H4 (cell line): ENCODE data around the gene GLRX5. TPM values are rescaled to one million over a fixed set of nuclear protein-coding genes. Genes with fewer than 3 reads are reported as not detected.
"Not testable (repeated sequence)": the region's sequence is repeated elsewhere in the genome, so short reads cannot be mapped to it uniquely, and the experiment has no call there.

Source experiments
- DNase-seq: peaks from one replicate; pipeline ENCODE4 v3.0.0-alpha.2; 2015; ENCODE audit warnings: low spot score
- total RNA-seq: library from RNA; depleted of rRNA; stranded (reverse); fragments of >200 nt; shearing (Covaris generic); gene quantifications from 2 replicates; pipeline ENCODE4 v1.2.3, GENCODE V29; 2014

Gene GLRX5
- total RNA-seq, 1 experiment from 2014 or later, result 79.7 TPM

- DNase-seq, result no peak
Observed at GRCh38 chr14:95498622-95499353, 36.1 kb upstream of the GLRX5 start.

GRCh38 chr14:95499354-95499750 is 35.5 kb upstream of the GLRX5 start:
- DNase-seq, result no peak

DNA sequence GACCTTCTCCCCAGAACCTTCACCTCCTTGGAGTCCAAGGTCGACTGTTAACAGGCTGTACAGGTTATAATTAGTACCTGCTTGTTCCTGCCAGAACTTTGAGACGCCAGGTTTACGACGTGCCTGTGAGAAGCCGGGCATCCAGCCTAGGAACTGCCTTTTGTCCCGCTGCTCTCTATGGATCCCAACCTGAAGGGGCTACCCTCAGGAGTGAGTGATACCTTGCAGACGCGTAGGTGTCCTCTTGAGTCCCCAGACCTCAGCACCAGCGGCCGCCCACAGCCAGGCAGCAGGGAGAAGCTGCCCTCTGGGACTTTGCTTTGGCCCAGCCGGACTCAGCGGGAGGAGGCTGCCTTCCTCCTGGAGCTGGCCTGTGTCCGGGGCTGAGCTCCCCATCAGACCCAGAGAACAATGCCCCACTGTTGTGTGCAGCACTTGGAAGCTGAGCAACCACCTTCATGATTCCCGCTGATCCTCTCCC is 34.6 kb upstream of the GLRX5 start:
- DNase-seq, result no peak

- peak; percentile 60 for DNase-seq
Observed at GRCh38 chr14:95500772-95501401, 34.0 kb upstream of the GLRX5 start.

DNA sequence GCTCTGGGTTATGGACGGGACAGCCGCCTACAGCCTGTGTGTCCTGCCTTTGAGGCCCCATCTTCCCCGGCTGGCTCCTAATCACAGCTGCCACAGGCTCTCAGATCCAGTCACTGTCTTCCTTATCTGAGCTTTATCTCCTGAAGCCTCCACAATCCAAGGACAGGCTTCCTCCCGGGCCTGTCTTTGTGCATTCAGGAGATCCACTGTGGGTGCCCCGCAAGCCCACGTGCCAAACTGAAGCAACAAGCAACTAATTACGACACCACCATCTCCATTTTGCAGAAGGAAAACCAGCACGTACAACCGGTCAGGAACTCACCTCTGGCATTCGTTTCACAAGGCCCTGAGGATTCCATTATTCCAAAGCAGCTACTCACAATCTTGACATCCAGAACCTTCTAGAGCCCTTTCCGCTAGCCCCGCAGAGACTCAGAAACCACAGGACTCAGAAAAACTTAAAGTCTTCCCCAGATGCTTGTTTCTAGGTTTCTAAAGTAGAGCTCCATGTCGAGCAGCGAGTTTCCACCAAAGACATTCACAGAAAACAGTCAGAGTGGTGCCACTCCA is 32.4 kb upstream of the GLRX5 start:
- no peak for DNase-seq

- no peak for DNase-seq
Observed at GRCh38 chr14:95503365-95504134, 31.3 kb upstream of the GLRX5 start.

GRCh38 chr14:95504135-95505029 is 30.5 kb upstream of the GLRX5 start:
- DNase-seq, result no peak

- DNase-seq, result no peak
Observed at GRCh38 chr14:95505030-95505589, 29.7 kb upstream of the GLRX5 start.

DNA sequence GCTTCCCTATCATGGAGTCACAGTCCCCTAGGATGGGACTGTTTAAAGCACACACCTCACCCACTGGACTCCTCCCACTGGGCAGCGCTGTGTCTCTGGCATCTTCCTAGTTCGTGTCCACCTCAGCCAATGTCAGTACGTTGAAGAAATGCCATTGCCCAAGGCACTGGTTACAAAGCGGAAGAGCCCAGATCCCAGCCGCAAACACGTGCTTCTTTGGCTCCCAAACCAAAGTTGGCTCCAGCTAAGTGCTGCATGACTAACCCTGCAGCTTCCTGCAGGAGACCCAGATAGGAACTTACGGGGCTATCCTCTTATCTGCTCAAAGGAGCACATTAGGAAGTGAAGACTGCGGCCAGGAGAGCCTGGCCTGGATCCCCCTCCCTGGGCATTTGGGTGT is 27.7 kb upstream of the GLRX5 start:
- DNase-seq, result peak; percentile 97

DNA sequence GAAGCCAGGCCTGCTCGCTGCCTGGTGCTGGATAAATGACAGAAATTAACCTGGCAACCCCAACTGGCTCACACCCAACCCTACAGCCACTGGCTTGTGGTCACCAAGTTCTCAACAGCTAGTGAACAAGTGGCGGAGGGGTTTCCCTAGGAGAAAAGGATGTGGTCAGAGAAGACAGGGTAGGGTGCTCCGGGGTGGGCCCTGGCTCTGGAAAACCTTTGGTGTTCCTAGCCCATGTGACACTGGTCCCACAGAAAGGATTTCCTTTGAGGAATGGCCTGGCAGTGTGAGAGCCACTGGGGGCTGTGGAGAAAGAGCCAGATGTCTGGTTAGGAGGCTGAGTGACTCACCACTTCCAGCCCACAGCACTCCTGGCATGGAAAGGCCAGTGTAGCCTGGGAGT is 27.1 kb upstream of the GLRX5 start:
- DNase-seq, result peak; percentile 97

GRCh38 chr14:95508377-95508776 is 26.5 kb upstream of the GLRX5 start:
- no peak for DNase-seq

- no peak for DNase-seq
Observed at GRCh38 chr14:95509495-95509894, 25.4 kb upstream of the GLRX5 start.

DNA sequence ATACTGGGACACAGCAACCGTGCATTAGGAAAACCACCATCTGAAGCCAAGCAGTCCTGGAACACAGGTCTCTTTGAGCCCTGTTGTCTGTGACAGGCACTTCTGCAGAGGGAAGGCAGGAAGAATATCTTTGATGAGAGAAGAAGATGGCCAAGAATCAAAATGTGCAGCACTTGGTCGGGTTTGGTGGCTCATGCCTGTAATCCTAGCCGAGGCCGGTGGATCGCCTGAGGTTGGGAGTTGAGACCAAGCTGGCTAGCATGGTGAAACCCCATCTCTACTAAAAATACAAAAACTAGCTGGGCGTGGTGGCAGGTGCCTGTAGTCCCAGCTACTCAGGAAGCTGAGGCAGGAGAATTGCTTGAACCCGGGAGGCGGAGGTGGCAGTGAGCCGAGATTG is 24.5 kb upstream of the GLRX5 start:
- DNase-seq, result not testable (repeated sequence)

DNA sequence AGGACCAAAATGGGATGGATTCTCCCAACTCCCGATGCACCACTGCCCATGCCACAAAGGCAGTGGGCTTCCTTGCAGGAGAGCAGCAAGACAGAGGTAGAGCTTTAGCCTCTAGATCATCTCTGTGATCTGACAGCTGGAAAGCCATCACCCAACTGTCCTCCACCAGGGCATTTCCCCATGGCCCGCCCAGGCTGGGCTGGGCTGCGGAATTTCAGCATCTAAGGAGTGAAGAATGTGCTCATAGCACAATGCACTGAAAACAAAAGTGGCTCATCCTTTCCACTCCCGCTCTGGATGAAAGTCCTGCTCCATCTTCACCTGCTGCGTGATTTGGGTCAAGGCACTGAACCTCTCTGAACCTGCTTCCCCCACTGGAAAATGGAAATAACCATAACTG is 24.0 kb upstream of the GLRX5 start:
- DNase-seq, result no peak

DNA sequence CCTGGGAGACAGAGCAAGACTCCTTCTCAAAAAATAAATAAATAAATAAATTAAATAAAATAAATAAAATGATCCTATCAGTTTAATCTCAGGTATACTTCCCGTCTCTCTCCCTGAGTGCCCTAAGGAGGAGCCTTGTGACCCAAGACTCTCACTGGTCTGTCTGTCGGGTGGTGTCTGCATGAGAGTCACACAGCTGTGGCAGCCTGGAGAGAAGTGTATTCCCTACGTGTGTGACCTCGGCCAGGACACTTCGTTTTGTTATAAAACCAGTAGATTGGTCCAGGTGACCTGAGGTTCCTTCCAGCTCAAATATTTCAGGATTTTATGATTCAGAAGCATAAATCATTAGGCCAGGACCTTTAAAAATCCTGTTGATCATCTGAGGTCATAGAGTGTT is 23.2 kb upstream of the GLRX5 start:
- no peak for DNase-seq

GRCh38 chr14:95513291-95513690 is 21.6 kb upstream of the GLRX5 start:
- no peak for DNase-seq

DNA sequence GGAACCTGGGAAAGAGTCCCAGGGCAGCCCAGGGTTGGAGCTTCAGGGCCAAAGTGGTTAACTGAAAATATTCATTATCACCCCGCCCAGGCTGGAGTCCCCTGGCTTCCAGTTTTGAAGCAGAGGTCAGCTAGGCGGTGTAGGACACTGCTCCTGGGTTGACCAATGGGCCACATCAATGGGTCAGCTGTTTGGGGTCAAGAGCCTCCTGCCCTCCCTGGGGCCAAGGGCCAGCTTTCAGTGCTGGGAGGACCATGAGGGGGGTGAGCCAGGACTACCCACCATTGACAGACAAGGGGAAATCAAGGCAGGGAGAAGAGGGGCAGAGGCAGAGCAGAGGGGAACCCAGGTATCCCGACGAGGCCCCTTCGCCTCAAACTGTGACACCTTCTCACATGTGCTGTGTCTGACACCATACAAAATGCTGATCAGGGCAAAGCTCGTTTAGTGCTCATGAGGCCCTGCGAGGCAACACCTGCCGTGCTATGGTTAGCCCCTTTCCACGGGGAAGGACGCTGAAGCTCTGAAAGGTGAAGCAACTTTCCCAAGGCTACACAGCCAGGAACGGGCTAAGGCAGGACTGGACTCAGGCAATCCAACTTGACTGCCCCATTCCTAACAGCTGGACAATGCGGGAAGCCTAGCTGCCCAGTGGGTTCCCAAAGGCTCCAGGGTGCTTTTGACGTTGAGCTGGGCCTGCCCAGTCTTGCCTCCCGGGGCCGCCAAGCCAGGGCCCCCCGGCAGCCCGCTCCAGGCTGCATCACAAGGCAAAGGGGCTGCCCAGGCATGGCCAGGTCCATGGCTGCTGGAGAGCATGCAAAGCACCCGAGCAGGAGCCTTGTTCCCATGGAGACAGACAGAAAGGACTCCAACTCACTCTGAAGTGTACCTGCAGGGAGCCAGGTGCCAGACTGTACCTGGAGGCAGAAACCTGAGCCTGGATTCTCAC is 20.4 kb upstream of the GLRX5 start:
- DNase-seq, result no peak

DNA sequence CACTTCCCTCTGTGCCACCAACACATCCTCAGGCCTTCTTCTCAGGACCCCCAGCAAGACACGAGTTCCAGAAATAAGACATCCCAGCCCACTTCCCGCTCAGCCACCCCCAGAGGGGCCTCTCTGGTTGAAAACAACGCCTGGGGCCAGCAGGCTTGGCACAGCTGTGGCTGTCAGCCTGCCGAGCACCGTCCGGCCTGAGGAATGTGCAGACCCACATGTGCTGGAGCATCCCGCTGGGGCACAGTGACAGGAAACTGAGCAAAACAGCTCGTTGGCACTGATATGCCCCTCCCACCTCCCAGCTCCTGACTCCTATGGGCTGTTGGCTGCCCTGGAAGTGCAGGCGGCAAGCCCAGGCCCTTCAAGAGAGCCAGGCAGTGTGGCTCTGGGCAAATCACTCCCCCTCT is 19.8 kb upstream of the GLRX5 start:
- DNase-seq, result no peak

DNA sequence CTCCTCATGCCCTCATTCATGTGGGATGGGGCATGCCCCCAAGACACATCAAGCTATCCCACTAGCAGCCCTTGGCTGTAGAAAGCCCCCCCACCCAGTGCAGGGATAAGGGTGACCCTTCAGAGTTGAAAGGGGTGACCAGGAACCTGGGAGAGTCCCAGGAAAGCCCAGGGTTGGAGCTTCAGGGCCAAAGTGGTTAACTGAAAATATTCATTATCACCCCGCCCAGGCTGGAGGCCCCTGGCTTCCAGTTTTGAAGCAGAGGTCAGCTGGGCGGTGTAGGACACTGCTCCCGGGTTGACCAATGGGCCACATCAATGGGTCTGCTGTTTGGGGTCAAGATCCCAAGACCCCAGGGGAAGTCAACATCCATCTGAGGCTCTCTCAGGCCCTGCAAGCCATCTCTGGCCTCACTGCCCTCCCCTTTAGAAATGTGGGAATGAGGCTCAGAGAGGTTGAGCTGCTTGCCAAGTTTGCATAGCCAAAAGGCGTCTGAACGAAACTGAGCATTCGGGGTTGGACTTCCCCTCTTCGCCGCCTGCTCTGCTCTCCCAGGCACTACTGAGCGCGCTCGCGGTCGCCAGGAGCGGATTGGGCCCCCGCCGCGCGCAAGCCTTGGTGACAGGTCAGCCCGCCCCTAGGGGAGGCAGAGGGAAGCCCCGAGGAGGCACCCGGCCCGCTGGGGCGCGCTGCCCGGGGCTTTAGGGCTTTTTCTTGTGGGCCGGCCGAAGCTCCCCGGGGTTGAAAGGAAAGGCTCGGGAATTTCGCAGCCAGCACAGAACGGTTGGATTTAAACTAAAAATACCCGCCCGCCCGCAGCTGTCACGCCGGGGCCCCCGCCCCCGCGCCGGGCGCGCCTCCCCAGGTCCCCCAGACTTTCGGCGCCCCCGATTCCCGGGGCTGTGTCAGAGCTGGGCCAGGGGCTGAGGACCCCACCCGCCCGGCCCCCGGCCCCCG is 19.0 kb upstream of the GLRX5 start:
- DNase-seq, result peak; percentile 44
